Measurements from ENCODE around the gene CYSRT1. TPM values are rescaled to one million over a fixed set of nuclear protein-coding genes. Genes with fewer than 3 reads are reported as not detected.

The CYSRT1 gene, protein sequence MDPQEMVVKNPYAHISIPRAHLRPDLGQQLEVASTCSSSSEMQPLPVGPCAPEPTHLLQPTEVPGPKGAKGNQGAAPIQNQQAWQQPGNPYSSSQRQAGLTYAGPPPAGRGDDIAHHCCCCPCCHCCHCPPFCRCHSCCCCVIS
- 3.0 and 3.6 TPM in 2 replicates for total RNA-seq (2022)
- Bru-seq, nascent RNA = percentile 30 among the genes with signal in this experiment
- BruChase-seq, experiment 1, labeled RNA remaining after a 6-hour chase = percentile 39 among the genes with signal in this experiment
- percentile 31 among the genes with signal in this experiment for BruChase-seq, experiment 2, labeled RNA remaining after a 2-hour chase
- long read RNA-seq, transcript CYSRT1-201 (2 exons, 1,297 nt) = major isoform, 22 of 23 reads
- long read RNA-seq, partial matches to known transcripts = 1 of 23 reads
- long read RNA-seq, other reads (novel, unspliced or antisense) = 0 of 23 reads

DNA sequence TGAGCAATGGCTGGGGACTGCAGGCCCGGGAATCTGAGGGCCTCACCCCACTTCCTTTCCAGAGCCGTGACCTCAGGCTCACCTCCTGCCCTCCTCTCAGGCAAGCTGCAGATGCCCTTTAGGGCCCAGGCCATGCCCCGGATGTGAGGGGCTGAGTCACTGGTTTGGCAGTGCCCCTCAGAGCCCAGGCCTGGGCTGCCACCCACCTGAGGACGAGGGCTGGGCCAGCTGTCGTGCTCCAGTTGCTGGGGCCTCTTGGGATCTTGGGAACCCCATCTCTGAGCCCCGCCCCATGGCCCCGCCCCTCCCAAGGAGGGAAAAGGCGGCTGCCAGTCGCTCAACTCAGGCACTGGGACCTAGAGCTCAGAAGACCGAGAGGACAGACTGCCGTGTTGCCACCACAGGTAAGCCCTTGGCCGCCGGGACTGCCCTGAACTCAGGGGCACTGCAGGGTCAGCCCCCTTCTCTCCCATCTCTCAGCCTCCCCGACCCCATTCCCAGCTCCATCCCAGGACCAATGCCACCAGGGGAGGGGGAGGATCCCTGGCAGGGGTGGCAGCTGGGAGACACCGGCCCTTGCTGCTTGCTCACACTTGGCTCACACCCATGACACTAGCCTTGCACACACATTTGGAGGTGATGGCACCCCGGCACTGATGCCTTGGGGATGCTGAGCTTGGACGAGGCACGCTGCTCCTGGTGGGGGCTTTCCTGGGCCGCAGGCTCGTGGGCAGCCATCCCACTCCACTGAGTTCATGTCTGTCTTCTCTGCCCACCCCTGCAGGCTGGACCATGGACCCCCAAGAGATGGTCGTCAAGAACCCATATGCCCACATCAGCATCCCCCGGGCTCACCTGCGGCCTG lies at the start of gene CYSRT1:
CYSRT1 (plus strand) TSS at position 345 of the 865 bp plus-strand sequence; CDS start at position 793, 448 bp downstream.
- peak; percentile 62 for DNase-seq
- TSS peak; percentile 74 for BruUV-seq (replicated peaks)
- intact Hi-C loops (cut with micrococcal nuclease; ENCODE audit: unreplicated experiment) = loop anchor here (5.0 kb wide), 1 partner anchor 48 kb away; no protein-coding TSS in a partner anchor
- CTCF ChIA-PET = no interaction called here
- Mint-ChIP-seq H3K4me3 (ENCODE audit: low read depth, unreplicated experiment) (peak within 1 kb of the TSS; percentile 70), H3K4me1 (ENCODE audit: low read depth, unreplicated experiment) (peaks cover 19% of the 10 kb centered on the region), H3K27me3 (ENCODE audit: unreplicated experiment) (no peaks in the 10 kb centered on the region), H3K9me3 (ENCODE audit: low read depth, unreplicated experiment) (no peaks in the 10 kb centered on the region), H3K27ac (ENCODE audit: unreplicated experiment) (peak within 1 kb of the TSS; percentile 95), H3K36me3 (ENCODE audit: insufficient read depth, unreplicated experiment) (peaks cover 37% of the 10 kb centered on the region)
- TF ChIP-seq, protein P1, sequence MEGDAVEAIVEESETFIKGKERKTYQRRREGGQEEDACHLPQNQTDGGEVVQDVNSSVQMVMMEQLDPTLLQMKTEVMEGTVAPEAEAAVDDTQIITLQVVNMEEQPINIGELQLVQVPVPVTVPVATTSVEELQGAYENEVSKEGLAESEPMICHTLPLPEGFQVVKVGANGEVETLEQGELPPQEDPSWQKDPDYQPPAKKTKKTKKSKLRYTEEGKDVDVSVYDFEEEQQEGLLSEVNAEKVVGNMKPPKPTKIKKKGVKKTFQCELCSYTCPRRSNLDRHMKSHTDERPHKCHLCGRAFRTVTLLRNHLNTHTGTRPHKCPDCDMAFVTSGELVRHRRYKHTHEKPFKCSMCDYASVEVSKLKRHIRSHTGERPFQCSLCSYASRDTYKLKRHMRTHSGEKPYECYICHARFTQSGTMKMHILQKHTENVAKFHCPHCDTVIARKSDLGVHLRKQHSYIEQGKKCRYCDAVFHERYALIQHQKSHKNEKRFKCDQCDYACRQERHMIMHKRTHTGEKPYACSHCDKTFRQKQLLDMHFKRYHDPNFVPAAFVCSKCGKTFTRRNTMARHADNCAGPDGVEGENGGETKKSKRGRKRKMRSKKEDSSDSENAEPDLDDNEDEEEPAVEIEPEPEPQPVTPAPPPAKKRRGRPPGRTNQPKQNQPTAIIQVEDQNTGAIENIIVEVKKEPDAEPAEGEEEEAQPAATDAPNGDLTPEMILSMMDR (IDR thresholded peaks at IDR 0.05; ENCODE audit: unreplicated experiment) = no peak

DNA sequence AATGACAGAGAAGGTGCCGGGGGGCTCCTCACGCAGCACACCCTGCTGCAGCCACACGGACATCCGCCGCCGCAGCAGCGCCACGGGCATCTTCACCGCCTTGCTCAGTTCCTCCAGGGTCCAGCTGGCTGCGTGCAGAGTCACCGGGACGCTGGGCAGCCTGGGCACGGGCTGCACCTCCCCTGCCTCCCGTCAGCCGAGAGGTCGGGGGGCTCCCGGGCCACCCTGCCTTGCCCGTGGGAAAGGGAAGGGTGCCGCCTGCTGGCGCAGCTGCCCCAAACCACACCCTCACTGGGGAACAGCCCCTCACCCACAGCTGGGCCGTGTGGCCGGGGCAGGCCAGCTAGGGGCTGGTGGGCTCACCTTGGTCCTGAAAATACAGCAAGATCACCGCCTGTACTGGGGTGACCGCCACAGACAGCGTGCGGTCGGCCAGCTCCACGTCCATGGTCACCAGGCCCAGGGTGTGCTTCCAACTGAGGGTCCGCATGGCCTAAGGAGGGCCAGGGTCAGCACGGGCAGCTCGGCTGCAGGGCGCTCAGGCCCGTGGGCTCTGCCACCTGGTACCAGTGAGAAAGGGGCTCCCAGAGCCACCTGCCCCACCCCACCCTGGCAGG lies 49.5 kb upstream of the CYSRT1 start:
- TF ChIP-seq, protein P1 (IDR thresholded peaks at IDR 0.05; ENCODE audit: unreplicated experiment) = no peak
- no peak for DNase-seq
- no peaks in the 10 kb centered on the region for H3K9me3 Mint-ChIP-seq (ENCODE audit: low read depth, unreplicated experiment)
- H3K27ac Mint-ChIP-seq (ENCODE audit: unreplicated experiment) = no peak overlapping the region
- CTCF ChIA-PET = interaction anchor here (0.8 kb wide), 1 partner anchor 52 kb away, joined by 3 read pairs; the partner anchor contains the start of gene RNF224
- H3K36me3 Mint-ChIP-seq (ENCODE audit: insufficient read depth, unreplicated experiment) = peaks cover 13% of the 10 kb centered on the region
- H3K4me1 Mint-ChIP-seq (ENCODE audit: low read depth, unreplicated experiment) = peaks cover 9% of the 10 kb centered on the region
- intact Hi-C loops (cut with micrococcal nuclease; ENCODE audit: unreplicated experiment) = loop anchor here (5.0 kb wide), 1 partner anchor 52 kb away; the partner anchor contains the start of genes CYSRT1 and RNF224
- BruUV-seq (replicated peaks) = no TSS peak
- no peak overlapping the region for H3K4me3 Mint-ChIP-seq (ENCODE audit: low read depth, unreplicated experiment)
- peaks cover 11% of the 10 kb centered on the region for H3K27me3 Mint-ChIP-seq (ENCODE audit: unreplicated experiment)

DNA sequence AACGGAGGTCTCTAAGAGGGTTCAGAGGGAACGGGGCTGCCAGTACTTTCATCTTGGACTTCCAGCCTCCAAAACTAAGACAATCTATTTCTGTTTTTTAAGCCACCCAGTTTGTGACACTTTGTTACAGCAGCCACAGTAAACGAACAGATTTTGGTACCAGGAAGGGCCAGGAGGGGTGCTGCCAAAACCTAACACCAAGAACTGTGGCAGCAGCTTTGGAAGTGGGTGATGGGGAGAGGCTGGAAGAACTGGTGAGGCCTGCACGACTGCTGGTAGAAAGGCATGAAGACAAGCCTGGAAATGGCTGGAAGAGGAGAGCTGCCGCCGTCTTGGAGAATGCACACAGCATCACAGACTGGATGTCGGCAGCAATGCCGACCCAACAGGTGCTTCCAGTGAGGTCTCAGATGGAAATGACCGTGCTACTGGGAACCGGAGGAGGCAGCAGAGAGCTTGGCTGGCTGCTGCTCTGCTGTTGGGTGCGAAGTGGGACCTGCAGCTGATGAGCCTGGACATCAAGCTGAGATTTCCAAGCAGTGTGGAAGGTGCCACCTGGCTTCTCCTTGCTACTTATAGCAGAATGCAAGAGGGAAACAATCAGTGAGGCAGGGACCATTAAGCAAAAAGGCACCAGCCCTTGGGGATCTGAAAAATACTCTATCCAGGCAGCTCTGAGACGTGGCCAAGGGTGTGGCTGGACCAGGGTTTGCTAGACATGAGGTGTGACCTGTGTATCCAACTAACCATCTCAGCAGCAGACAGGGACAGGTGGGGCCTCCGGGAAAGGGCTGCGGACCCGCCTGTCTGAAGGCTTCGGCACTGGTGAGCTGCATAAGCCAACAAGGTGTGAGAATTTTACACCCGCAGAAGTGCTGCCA lies 48.4 kb upstream of the CYSRT1 start:
- CTCF ChIA-PET = interaction anchor here (0.5 to 1.3 kb wide), 5 partner anchors 45 to 90 kb away, joined by 3 to 8 read pairs (median 3); partner anchors contain the start of gene RNF224
- peaks cover 11% of the 10 kb centered on the region for H3K27me3 Mint-ChIP-seq (ENCODE audit: unreplicated experiment)
- H3K27ac Mint-ChIP-seq (ENCODE audit: unreplicated experiment) = no peak overlapping the region
- no peak overlapping the region for H3K4me3 Mint-ChIP-seq (ENCODE audit: low read depth, unreplicated experiment)
- peaks cover 9% of the 10 kb centered on the region for H3K4me1 Mint-ChIP-seq (ENCODE audit: low read depth, unreplicated experiment)
- no peaks in the 10 kb centered on the region for H3K9me3 Mint-ChIP-seq (ENCODE audit: low read depth, unreplicated experiment)
- H3K36me3 Mint-ChIP-seq (ENCODE audit: insufficient read depth, unreplicated experiment) = peaks cover 8% of the 10 kb centered on the region
- no TSS peak for BruUV-seq (replicated peaks)
- TF ChIP-seq, protein P1 (IDR thresholded peaks at IDR 0.05; ENCODE audit: unreplicated experiment) = no peak
- intact Hi-C loops (cut with micrococcal nuclease; ENCODE audit: unreplicated experiment) = loop anchor here (5.0 kb wide), 1 partner anchor 51 kb away; the partner anchor contains the start of genes CYSRT1 and RNF224
- peak; percentile 51 for DNase-seq

Data from Calu3 (cell line).